GM21576 (cell line): ENCODE measurements around the gene CCDC158.
"Not testable (repeated sequence)": the region's sequence is repeated elsewhere in the genome, so short reads cannot be mapped to it uniquely, and the experiment has no call there.

Experiments used
- ATAC-seq: cut with Tn5 transposase; IDR thresholded peaks from one replicate; pipeline ENCODE4 v1.9.1; 2021; ENCODE audit warnings: mild to moderate bottlenecking, moderate library complexity; ENCODE audit not compliant: unreplicated experiment

Gene CCDC158

DNA sequence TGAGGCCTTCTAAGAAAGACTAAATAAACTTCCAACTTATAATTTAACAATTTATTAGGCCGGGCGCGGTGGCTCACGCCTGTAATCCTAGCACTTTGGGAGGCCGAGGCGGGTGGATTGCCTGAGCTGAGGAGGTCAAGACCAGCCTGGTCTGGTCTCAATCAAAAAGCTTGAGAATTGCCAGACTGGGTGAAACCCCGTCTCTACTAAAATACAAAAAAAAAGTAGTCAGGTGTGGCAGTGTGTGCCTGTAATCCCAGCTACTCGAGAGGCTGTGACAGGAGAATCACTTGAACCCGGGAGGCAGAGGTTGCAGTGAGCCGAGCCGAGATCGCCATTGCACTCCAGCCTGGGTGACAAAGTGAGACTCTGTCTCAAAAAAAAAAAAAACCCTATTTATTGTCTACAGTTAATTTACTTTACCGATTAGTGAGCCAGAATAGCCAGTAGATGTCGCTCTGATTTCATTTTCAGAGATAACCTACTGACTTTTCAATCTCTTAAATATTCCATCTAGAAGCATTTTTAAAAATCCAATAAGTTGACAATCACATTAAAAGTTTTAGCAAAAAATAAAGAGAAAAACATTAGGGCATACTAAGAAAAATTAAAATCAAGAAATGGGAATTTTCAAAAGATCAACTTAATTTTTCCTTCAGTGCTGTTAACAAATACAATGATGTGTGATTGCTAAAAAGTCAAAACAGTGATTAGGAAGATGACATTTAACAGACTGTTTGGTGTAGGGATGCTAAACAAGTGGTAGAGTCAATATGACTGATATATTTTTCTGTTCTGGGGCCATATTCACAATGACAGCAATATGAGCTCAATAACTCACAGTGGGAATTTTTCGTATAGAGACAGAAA is 9.8 kb upstream of the CCDC158 start:
- no peak for ATAC-seq

- no peak for ATAC-seq
Measured at GRCh38 chr4:76429636-76430035, 8.7 kb upstream of the CCDC158 start.

GRCh38 chr4:76426272-76426671 is 5.3 kb upstream of the CCDC158 start:
- ATAC-seq, result no peak

DNA sequence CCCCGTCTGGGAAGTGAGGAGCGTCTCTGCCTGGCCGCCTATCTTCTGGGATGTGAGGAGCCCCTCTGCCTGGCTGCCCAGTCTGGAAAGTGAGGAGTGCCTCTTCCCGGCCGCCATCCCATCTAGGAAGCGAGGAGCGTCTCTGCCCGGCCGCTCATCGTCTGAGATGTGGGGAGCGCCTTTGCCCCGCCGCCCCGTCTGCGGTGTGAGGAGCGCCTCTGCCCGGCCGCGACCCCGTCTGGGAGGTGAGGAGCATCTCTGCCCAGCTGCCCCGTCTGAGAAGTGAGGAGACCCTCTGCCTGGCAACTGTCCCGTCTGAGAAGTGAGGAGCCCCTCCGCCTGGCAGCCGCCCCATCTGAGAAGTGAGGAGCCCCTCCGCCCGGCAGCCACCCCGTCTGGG is 2.2 kb upstream of the CCDC158 start:
- not testable (repeated sequence) for ATAC-seq

DNA sequence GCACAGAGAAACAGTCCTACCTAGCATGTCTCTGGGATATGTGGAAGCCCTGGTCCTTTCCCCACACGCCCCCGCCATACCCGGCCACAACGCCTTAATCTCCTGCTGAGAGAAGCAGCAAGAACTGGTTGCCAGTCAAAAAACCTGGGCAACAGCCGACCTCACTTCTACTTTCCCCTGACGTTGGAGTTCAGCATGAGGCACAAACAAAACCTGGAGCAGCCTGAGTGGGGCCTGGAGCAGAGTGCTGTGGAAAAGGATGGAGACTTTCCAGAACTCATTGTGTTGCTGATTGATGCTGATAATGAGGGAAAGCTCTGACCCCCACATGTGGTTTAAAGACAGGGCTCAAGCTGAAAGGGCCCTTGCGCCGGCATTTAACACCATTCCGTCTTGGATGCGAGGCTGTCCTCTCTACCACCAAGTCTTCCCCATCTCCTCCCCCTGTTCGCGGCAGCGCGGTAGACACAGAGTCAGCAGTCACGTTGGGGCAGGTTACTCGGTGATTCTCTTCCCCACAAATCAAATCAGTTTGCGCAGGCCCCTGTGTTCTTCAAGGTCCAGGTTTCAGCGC is 666 bp downstream of the CCDC158 start:
- ATAC-seq, result no peak

GRCh38 chr4:76410636-76411035 is 10.3 kb downstream of the CCDC158 start:
- no peak for ATAC-seq

DNA sequence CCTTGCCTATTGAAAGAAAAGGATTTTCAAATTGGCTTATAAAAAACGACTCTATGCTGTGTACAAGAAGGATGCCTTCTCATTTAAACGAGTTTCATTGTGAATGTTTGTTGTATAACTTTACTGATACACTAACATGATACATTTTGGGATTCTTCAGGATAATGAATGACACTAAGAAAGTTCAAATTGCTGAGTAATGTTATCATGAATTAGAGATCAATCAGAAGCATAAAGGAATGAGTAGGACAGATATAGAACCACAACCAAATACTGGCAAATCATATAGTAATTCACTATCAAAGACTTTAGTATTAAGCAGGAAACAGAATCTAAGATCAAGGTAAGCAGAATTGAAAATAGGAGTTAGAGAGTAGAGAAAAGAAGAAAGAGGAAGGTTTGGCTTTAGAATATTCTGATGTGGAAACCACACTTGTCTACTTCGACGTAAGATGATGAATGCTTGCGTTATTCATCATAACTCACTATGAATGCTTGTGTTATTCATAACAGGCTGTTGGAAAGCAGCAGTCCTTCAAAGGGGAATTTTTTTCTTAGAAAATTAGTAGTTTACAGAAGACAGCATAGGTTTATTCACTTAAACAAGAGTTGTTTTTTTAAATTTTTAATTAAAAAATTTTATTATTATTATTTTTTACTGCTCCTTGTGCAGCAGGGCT is 13.4 kb downstream of the CCDC158 start:
- no peak for ATAC-seq

- no peak for ATAC-seq
Measured at GRCh38 chr4:76406081-76406480, 14.9 kb downstream of the CCDC158 start.

DNA sequence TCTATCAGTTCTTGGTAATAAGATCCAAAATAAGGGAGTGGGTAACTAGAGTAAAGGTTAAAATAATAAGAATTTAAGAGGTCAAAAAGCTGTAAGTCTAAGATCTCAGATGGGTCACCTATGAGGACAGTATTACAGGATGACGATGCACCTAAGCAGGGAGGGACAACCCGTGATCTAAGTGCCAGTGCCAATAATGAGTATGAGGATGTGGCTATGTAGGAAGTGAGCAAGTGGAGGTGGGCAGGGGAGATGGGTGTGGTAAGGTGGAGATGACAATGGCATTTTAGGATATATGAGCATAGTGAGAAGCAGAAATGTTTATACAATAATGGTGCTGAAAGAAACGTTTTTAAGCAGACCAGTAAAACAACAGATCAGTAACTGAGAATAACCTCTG is 19.3 kb downstream of the CCDC158 start:
- no peak for ATAC-seq

DNA sequence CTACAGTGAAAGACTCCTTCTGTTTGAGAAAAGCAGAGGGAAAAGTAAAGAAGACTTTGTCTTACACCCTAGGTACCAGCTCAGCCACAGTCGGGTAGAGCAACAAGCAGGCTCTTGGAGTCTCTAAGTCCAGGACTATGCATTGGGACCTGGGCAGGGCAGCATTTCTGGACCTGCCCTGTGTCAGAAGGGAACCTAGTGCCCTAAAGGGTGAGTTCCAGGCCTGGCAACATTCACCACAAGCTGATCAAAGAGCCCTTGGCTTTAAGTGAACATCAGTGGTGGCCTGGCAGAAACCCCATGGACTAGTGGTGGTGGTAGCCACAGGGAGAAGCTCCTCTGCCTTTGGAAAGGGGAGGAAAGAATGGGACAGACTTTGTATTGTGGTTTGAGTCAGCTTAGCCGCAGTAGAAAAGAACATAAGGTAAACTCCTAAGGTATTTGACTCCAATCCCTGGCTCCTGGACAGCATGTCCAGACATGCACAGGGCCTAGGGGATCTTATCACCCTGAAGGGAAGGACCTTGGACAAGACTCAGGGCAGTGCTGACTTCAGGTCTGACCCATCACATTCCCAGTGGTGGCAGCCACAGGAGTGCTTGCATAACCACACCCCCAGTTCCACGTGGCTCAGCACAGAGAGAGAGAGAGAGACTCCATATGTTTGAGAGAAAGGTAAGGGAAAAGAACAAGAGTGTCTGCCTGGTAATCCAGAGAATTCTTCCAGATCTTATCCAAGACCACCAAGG is 32.6 kb downstream of the CCDC158 start:
- no peak for ATAC-seq

DNA sequence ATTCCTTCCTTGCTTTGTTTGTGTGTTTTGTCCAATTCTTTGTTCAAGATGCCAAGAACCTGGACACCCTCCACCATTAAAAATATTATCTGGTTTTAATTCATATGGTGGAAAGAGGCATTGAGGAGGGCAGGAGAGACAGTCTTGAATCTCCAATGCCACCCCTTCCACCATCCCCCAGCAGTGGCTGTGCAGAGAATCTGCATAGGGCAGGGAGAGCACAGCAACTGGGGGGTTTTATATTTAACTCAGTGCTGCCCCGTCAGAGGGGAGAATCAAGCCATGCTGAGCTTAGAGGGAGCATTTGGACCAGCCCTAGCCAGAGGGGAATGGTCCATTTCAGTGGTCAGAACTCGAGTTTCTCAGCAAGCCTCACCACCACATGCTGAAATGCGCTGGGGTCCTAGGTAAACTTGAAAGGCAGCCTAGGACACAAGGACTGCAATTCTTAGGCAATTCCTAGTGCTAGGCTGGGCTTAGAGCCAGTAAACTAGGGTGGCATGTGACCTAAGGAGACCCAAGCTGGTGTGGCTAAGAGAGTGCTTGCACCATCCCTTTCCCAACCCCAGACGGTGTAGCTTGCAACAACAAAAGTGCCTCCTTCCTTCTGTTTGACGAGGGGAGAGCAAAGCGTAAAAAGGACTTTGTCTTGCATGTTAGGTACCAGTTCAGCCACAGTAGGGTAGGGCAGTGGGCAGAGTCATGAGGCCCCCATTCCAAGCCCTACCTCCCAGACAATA is 34.2 kb downstream of the CCDC158 start:
- no peak for ATAC-seq

DNA sequence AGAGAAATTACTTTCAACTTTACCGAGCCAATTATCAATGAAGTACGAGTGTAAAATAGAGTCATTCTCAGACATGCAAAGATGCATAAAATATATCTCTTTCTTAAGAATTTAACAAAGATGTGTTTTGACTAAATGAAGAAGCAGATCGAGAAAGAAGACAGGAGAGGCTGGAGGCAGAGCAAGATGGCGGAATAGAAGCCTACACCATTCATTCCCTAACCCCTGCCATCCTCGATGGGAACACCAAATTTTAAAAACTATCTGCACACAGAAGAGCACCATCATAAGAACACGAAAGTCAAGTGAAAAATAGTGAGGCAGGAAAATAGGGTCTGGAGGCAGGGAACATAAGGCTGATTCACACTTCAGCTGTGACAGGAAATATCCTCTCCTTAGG is 35.0 kb downstream of the CCDC158 start:
- no peak for ATAC-seq

DNA sequence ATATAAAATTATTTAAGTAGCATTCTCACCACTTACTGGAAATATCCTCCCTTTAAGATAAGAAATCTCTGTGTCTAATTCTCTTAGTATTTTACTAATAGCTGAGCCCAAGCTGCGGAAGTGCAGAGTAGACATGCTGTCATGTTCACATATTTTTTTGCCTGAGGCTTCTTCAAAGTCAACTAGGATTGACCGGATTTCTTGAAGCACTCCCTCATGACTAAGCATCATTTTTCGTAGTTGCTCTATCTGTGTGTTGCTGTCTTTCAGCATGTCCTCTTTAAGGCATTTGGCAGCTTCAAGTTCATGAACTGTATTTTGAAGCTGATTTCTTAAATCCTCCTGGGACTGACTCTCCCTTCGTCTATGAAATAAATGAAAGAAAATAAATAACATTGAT is 36.9 kb downstream of the CCDC158 start:
- no peak for ATAC-seq

DNA sequence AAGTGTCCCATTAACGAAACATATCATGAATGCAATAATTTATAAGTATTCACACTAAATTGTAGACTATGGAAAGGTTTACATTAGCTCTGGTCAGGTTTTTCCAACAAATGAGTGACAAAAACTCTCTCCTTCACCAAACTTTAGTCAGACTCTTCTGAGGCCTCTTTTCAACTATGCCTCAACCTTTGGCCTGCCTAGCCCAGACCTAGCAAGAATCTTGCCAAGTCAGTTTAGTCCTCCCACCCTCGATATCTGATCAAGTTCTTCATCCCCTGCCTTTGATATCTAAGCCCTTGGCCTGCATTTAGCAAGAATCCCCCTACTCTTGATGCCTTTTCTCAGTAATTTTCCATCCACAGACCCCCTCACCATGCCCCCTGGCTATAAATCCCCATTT is 37.9 kb downstream of the CCDC158 start:
- no peak for ATAC-seq

GRCh38 chr4:76381986-76382385 is 39.0 kb downstream of the CCDC158 start:
- ATAC-seq, result no peak

DNA sequence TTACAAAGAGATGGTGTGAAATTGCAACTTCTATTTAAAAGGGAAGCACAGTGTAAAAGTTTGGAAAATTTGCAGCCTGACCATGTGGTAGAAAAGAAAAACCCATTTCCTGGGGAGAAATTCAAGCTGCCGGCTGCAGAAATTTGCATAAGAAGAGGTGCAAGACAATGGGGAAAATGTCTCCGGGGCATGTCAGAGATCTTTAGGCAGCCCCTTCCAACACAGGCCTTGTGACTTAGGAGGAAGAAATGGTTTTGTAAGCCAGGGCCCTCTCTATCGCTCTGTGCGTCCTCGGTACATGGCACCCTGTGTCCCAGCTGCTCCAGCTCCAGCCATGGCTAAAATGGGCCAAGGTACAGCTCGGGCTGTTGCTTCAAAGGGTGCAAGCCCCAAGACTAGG is 40.4 kb downstream of the CCDC158 start:
- no peak for ATAC-seq

GRCh38 chr4:76377911-76378310 is 43.0 kb downstream of the CCDC158 start:
- ATAC-seq, result no peak

GRCh38 chr4:76377481-76377901 is 43.5 kb downstream of the CCDC158 start:
- ATAC-seq, result no peak

GRCh38 chr4:76376534-76376933 is 44.4 kb downstream of the CCDC158 start:
- no peak for ATAC-seq

- no peak for ATAC-seq
Measured at GRCh38 chr4:76375703-76376102, 45.2 kb downstream of the CCDC158 start.

GRCh38 chr4:76374798-76375197 is 46.1 kb downstream of the CCDC158 start:
- no peak for ATAC-seq
